Erythroblast (primary cell): ENCODE results near the gene NRSN2.

Experiments used
- GATA1 ChIP-seq: IDR thresholded peaks from 2 replicates; pipeline ENCODE4 v1.6.1; 2011; ENCODE audit warnings: low read depth, mild to moderate bottlenecking, control low read depth, low read length, moderate library complexity
- POLR2A ChIP-seq: IDR thresholded peaks from 2 replicates; pipeline ENCODE4 v1.6.1; 2011; ENCODE audit warnings: mild to moderate bottlenecking, low read length

GRCh38 chr20:366719-367485 is 20.0 kb downstream of the NRSN2 start:
- TF ChIP-seq POLR2A: no peak
- TF ChIP-seq GATA1: no peak
